HepG2 (cell line): Measurements from ENCODE around the gene SMCHD1. TPM values are rescaled to one million over a fixed set of nuclear protein-coding genes. Genes with fewer than 3 reads are reported as not detected.

ENCODE experiments used
- ASH2L ChIP-seq: fragments of 300-600, 200-600 bp; sonication (generic); IDR thresholded peaks from 2 replicates; pipeline ENCODE4 v1.7.0; 2017; ENCODE audit warnings: low read depth, mild to moderate bottlenecking, moderate library complexity, mixed read lengths, low read length; ENCODE audit not compliant: insufficient read length
- HMG20A ChIP-seq: IDR thresholded peaks from 2 replicates; pipeline ENCODE4 v1.6.1; 2016; ENCODE audit warnings: borderline replicate concordance
- HNRNPK ChIP-seq: fragments of 200-400 bp; formaldehyde crosslinking; IDR thresholded peaks from 2 replicates; pipeline ENCODE4 v1.6.1; 2018; ENCODE audit warnings: low read length, low read depth, moderate library complexity, mild to moderate bottlenecking; ENCODE audit not compliant: poor library complexity, severe bottlenecking
- KDM3A ChIP-seq: IDR thresholded peaks from 2 replicates; pipeline ENCODE4 v1.6.1; 2018; ENCODE audit warnings: low read depth, missing compliant biosample characterization
- KDM4B ChIP-seq: sonication (generic); formaldehyde crosslinking; IDR thresholded peaks from 2 replicates; pipeline ENCODE4 v1.4.0; 2020; ENCODE audit warnings: missing genetic modification reagents
- KMT2A ChIP-seq: sonication (generic); formaldehyde crosslinking; IDR thresholded peaks from 2 replicates; pipeline ENCODE4 v1.4.0; 2020; ENCODE audit warnings: missing genetic modification reagents
- MAFG ChIP-seq: sonication (generic); formaldehyde crosslinking; IDR thresholded peaks from 2 replicates; pipeline ENCODE4 v1.5.1; 2020; ENCODE audit warnings: mild to moderate bottlenecking, missing genetic modification reagents
- NR2C2 ChIP-seq: sonication (generic); formaldehyde crosslinking; IDR thresholded peaks from 2 replicates; pipeline ENCODE4 v1.4.0; 2020; ENCODE audit warnings: missing genetic modification reagents, mild to moderate bottlenecking, moderate library complexity, borderline replicate concordance
- POGZ ChIP-seq: sonication (generic); formaldehyde crosslinking; IDR thresholded peaks from 2 replicates; pipeline ENCODE4 v1.4.0; 2020; ENCODE audit warnings: mild to moderate bottlenecking, missing genetic modification reagents
- RFX5 ChIP-seq: IDR thresholded peaks from 2 replicates; pipeline ENCODE4 v1.6.1; 2011; ENCODE audit warnings: low read depth, low read length, improper control_type of control experiment
- SNRNP70 ChIP-seq: fragments of 200-400 bp; formaldehyde crosslinking; IDR thresholded peaks from 2 replicates; pipeline ENCODE4 v1.6.1; 2017; ENCODE audit warnings: mild to moderate bottlenecking, low read depth, low read length, moderate library complexity
- TOE1 ChIP-seq: sonication (generic); formaldehyde crosslinking; IDR thresholded peaks from 2 replicates; pipeline ENCODE4 v1.4.0; 2020; ENCODE audit warnings: mild to moderate bottlenecking, missing genetic modification reagents
- XRCC5 ChIP-seq: fragments of 200-400 bp; formaldehyde crosslinking; optimal IDR thresholded peaks from 2 replicates; pipeline ENCODE3; 2017; ENCODE audit warnings: mild to moderate bottlenecking, low read length
- ZNF136 ChIP-seq: sonication (generic); formaldehyde crosslinking; IDR thresholded peaks from 2 replicates; pipeline ENCODE4 v1.8.1; 2022; ENCODE audit warnings: low read depth, mild to moderate bottlenecking, moderate library complexity, missing genetic modification reagents
- ZNF234 ChIP-seq: sonication (generic); formaldehyde crosslinking; conservative IDR thresholded peaks from 2 replicates; pipeline ENCODE4 v1.5.1; 2020; ENCODE audit warnings: mild to moderate bottlenecking, missing genetic modification reagents
- ZNF598 ChIP-seq: sonication (generic); formaldehyde crosslinking; IDR thresholded peaks from 2 replicates; pipeline ENCODE4 v1.5.1; 2020; ENCODE audit warnings: mild to moderate bottlenecking, missing genetic modification reagents, borderline replicate concordance
- ZNF792 ChIP-seq: IDR thresholded peaks from 2 replicates; pipeline ENCODE4 v1.6.1; 2016
- polyA plus RNA-seq, 8 experiments: library from polyadenylated mRNA; depleted of rRNA in 3 of 8; stranded (reverse) in 7 of 8; unstranded in 1 of 8; fragments of >200 nt; fragmentation: Illumina TruSeq in 4 of 8; extraction: Trizol in 4 of 8; gene quantifications; 2 replicates each; pipeline versions ENCODE4 v1.2.1 to v1.2.3, GENCODE V29; 2011 to 2016; ENCODE audit warnings: low read depth in 4 of 8, missing spikeins in 1 of 8, mixed read lengths in 1 of 8; ENCODE audit not compliant: insufficient read depth in 1 of 8
- total RNA-seq, 5 experiments: library from RNA; depleted of rRNA; stranded (reverse); fragments of >200 nt; fragmentation: Illumina TruSeq; extraction: Trizol; gene quantifications; 2 replicates each; pipeline ENCODE4 v1.2.3, GENCODE V29; 2016; ENCODE audit warnings: low read depth in 1 of 5
- TF ChIP-seq, protein P1 (sequence below): sonication (generic); formaldehyde crosslinking; IDR thresholded peaks from 2 replicates; pipeline ENCODE4 v1.4.0; 2020; ENCODE audit warnings: missing genetic modification reagents, low read depth, mild to moderate bottlenecking, borderline replicate concordance
- TF ChIP-seq, protein P2 (sequence below): sonication (generic); formaldehyde crosslinking; IDR thresholded peaks from 2 replicates; pipeline ENCODE4 v1.4.0; 2020; ENCODE audit warnings: missing genetic modification reagents, borderline replicate concordance
- TF ChIP-seq, protein P3 (sequence below): sonication (generic); formaldehyde crosslinking; conservative IDR thresholded peaks from 2 replicates; pipeline ENCODE4 v1.5.0; 2020; ENCODE audit warnings: missing genetic modification reagents
- TF ChIP-seq, protein P4 (sequence below): sonication (generic); formaldehyde crosslinking; IDR thresholded peaks from 2 replicates; pipeline ENCODE4 v1.5.1; 2020; ENCODE audit warnings: missing genetic modification reagents, mild to moderate bottlenecking, borderline replicate concordance

The SMCHD1 gene
- total and polyA plus RNA-seq, 2 of the 13 experiments (the other 11 are each of a cell fraction or from before 2014, with no cell fraction given), result 21.4 to 93.6 TPM

DNA sequence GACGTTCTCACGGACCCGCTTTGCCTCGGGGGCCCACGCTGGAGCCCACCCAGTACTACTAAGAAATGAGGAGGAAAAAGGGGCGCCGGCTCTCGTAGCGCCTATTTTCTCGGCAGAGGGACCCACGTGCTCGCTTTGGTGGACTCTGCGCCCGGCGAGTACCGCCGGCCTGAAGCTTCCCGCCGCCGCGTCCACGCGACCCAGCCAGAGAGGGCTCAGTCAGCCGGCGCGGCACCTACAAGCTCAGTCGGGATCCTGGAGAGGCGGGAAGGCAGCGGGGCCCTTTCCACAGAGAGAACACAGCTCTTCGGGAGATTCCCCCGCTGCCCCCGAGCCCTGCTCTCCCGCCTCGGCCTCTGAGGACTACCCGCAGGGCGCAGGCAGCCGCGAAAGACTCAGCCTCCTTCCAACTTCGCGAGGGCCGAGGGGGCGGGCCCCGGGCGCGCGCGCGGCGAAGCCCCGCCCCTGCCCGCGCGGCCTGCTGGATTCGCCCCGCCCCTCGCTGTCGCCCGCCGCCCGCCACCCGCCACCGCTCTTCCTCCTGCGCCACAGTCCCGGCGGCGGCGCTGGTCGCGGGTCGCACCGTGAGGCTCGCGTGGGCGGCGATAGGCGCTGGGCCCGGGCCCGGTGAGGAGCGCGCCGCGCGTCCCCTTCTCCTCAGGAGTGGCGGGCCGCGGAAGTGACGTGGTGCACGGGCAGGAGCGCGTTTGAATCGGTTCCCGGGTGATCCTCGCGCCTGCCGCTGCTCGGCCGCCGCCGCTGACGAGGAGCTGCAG lies at the start of gene SMCHD1 (continued):
- TF ChIP-seq, protein P1, sequence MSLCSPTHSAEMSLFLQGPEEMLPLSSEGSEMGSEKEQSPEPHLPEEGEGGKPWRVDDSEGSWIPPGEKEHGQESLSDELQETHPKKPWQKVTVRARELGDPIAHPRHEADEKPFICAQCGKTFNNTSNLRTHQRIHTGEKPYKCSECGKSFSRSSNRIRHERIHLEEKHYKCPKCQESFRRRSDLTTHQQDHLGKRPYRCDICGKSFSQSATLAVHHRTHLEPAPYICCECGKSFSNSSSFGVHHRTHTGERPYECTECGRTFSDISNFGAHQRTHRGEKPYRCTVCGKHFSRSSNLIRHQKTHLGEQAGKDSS (CRISPR knock-in tag), result no peak; the same call in 1 of the 2 replicates
- peak; percentile 82 for TF ChIP-seq ASH2L
- TF ChIP-seq, protein P2, sequence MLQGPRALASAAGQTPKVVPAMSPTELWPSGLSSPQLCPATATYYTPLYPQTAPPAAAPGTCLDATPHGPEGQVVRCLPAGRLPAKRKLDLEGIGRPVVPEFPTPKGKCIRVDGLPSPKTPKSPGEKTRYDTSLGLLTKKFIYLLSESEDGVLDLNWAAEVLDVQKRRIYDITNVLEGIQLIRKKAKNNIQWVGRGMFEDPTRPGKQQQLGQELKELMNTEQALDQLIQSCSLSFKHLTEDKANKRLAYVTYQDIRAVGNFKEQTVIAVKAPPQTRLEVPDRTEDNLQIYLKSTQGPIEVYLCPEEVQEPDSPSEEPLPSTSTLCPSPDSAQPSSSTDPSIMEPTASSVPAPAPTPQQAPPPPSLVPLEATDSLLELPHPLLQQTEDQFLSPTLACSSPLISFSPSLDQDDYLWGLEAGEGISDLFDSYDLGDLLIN (CRISPR knock-in tag), result peak; percentile 76; the same call in 1 of the 2 replicates
- TF ChIP-seq POGZ, result peak; percentile 41; the same call in 1 of the 2 replicates
- no peak; the same call in 1 of the 2 replicates for TF ChIP-seq ZNF792 (CRISPR knock-in tag)
- no peak for TF ChIP-seq RFX5
- TF ChIP-seq HMG20A (CRISPR knock-in tag), result no peak
- no peak for TF ChIP-seq SNRNP70
- TF ChIP-seq, protein P3, sequence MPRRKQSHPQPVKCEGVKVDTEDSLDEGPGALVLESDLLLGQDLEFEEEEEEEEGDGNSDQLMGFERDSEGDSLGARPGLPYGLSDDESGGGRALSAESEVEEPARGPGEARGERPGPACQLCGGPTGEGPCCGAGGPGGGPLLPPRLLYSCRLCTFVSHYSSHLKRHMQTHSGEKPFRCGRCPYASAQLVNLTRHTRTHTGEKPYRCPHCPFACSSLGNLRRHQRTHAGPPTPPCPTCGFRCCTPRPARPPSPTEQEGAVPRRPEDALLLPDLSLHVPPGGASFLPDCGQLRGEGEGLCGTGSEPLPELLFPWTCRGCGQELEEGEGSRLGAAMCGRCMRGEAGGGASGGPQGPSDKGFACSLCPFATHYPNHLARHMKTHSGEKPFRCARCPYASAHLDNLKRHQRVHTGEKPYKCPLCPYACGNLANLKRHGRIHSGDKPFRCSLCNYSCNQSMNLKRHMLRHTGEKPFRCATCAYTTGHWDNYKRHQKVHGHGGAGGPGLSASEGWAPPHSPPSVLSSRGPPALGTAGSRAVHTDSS, result 0 out of 2 replicates have a peak, but pooled peaks have one; percentile 42
- TF ChIP-seq NR2C2, result peak; percentile 91
- no peak for TF ChIP-seq TOE1 (CRISPR knock-in tag)
- no peak; the same call in 1 of the 2 replicates for TF ChIP-seq ZNF598
- peak; percentile 65; the same call in 1 of the 2 replicates for TF ChIP-seq KDM3A
- peak; percentile 42; the same call in 1 of the 2 replicates for TF ChIP-seq KDM4B (CRISPR knock-in tag)
- TF ChIP-seq, protein P4, sequence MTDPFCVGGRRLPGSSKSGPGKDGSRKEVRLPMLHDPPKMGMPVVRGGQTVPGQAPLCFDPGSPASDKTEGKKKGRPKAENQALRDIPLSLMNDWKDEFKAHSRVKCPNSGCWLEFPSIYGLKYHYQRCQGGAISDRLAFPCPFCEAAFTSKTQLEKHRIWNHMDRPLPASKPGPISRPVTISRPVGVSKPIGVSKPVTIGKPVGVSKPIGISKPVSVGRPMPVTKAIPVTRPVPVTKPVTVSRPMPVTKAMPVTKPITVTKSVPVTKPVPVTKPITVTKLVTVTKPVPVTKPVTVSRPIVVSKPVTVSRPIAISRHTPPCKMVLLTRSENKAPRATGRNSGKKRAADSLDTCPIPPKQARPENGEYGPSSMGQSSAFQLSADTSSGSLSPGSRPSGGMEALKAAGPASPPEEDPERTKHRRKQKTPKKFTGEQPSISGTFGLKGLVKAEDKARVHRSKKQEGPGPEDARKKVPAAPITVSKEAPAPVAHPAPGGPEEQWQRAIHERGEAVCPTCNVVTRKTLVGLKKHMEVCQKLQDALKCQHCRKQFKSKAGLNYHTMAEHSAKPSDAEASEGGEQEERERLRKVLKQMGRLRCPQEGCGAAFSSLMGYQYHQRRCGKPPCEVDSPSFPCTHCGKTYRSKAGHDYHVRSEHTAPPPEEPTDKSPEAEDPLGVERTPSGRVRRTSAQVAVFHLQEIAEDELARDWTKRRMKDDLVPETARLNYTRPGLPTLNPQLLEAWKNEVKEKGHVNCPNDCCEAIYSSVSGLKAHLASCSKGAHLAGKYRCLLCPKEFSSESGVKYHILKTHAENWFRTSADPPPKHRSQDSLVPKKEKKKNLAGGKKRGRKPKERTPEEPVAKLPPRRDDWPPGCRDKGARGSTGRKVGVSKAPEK (CRISPR knock-in tag), result no peak
- peak; percentile 28 for TF ChIP-seq XRCC5
- TF ChIP-seq ZNF136 (CRISPR knock-in tag), result no peak
- TF ChIP-seq ZNF234 (CRISPR knock-in tag), result no peak
- TF ChIP-seq MAFG, result no peak
- peak; percentile 49; the same call in 1 of the 2 replicates for TF ChIP-seq KMT2A (CRISPR knock-in tag)
- no peak for TF ChIP-seq HNRNPK
